ENCODE data around the gene QSOX2.

The QSOX2 gene

GRCh38 chr9:136198605-136199083 lies 47.0 kb downstream of the QSOX2 start:
- DNase-seq, result no peak
- no peaks in the 10 kb centered on the region for H3K9me3 ChIP-seq
- peaks cover 0 to 24% (median 4%) of the 10 kb centered on the region in 4 donors for H3K4me1 ChIP-seq
- no peaks in the 10 kb centered on the region for H3K36me3 ChIP-seq
- no peak overlapping the region for H3K27ac ChIP-seq
- TF ChIP-seq CTCF (IDR thresholded peaks at IDR 0.05), result no peak
- peaks cover 0 to 100% of the 10 kb centered on the region in 2 donors for H3K27me3 ChIP-seq
- intact Hi-C loops (cut with DNase I; ENCODE audit: low total_unique reads), result no loop called here
- no peak overlapping the region for H3K4me3 ChIP-seq

GRCh38 chr9:136197930-136198604 lies 47.5 kb downstream of the QSOX2 start:
- Histone ChIP-seq H3K27me3 (peaks cover 0 to 100% of the 10 kb centered on the region in 2 donors), H3K9me3 (no peaks in the 10 kb centered on the region), H3K4me1 (peaks cover 0 to 30% (median 6%) of the 10 kb centered on the region in 4 donors), H3K36me3 (no peaks in the 10 kb centered on the region), H3K4me3 (no peak overlapping the region), H3K27ac (no peak overlapping the region)
- no peak for TF ChIP-seq CTCF (IDR thresholded peaks at IDR 0.05)
- intact Hi-C loops (cut with DNase I; ENCODE audit: low total_unique reads), result no loop called here
- no peak for DNase-seq

DNA sequence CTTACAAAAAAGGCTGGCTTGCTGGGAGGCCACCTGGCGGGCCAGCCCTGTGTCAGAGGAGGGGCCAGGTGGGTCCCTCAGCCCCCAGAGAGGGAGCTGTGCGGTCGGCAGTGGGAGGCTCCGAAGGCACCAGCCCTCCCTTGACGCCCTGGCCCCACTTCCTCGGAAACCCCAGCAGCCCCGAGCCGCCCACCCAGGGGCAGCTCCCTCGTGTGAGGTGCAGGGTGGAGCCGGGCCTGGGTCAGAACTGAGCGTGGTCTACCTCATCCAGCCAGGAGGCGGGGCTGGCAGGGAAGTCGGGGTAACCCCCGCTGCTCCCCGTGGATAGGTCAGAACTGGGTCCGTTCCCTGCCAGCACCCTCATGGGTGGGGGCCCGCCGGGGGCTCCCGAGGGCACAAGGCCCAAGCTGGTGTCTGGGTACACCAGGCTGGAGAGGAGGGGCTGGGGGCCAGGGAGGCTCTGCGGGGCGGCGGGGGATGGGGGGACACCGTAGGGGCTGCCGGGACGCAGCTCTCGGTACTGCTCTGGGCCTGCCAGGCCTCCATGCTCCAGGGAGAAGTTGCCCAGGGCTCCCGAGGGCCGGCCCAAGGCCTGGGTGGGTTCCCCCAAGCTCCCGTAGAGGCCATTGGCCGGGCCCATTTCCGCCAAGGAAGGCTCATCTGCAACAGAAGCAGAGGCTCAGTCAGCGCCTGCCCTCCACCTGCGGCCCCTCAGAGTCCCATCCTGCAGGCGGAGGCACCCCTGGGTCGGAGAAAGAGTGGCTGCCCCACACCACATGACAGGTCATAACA lies 48.3 kb downstream of the QSOX2 start:
- H3K27ac ChIP-seq, result no peak overlapping the region
- H3K27me3 ChIP-seq, result peaks cover 0 to 100% of the 10 kb centered on the region in 2 donors
- no peak for DNase-seq
- no peak for TF ChIP-seq CTCF (IDR thresholded peaks at IDR 0.05)
- no peaks in the 10 kb centered on the region for H3K9me3 ChIP-seq
- no peak overlapping the region for H3K4me3 ChIP-seq
- no peaks in the 10 kb centered on the region for H3K36me3 ChIP-seq
- peaks cover 0 to 36% (median 8%) of the 10 kb centered on the region in 4 donors for H3K4me1 ChIP-seq
- intact Hi-C loops (cut with DNase I; ENCODE audit: low total_unique reads), result no loop called here

- H3K9me3 ChIP-seq, result no peaks in the 10 kb centered on the region
- DNase-seq, result no peak
- peaks cover 0 to 100% of the 10 kb centered on the region in 2 donors for H3K27me3 ChIP-seq
- peaks cover 0 to 33% (median 8%) of the 10 kb centered on the region in 4 donors for H3K4me1 ChIP-seq
- no peak for TF ChIP-seq CTCF (IDR thresholded peaks at IDR 0.05)
- intact Hi-C loops (cut with DNase I; ENCODE audit: low total_unique reads), result no loop called here
- no peak overlapping the region for H3K27ac ChIP-seq
- no peaks in the 10 kb centered on the region for H3K36me3 ChIP-seq
- H3K4me3 ChIP-seq, result no peak overlapping the region
Measured at GRCh38 chr9:136196404-136197083, 49.1 kb downstream of the QSOX2 start.

DNA sequence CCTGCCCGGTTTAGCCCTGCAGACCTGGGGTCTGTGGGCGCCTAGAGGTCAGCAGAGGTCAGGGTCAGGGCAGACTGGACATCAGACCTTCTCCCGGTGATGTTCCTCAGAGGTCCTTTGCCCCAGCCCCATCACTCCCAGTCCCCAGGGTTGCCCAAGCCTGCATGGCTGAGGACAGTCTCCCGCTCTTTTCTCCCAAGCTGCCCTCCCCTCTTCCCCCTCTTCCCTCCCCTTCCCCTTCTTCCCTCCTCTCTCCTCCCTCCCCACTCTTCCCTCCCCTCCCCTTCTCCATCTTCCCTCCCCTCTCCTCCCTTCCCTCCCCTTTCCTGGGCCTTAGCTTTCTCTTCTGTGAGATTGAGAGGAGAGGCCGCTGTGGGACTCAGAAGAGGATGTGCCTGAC lies 51.1 kb downstream of the QSOX2 start:
- peaks cover 0 to 30% (median 8%) of the 10 kb centered on the region in 4 donors for H3K4me1 ChIP-seq
- TF ChIP-seq CTCF (IDR thresholded peaks at IDR 0.05), result no peak
- DNase-seq, result no peak
- no peaks in the 10 kb centered on the region for H3K9me3 ChIP-seq
- no peak overlapping the region for H3K27ac ChIP-seq
- H3K4me3 ChIP-seq, result no peak overlapping the region
- no peaks in the 10 kb centered on the region for H3K36me3 ChIP-seq
- H3K27me3 ChIP-seq, result peaks cover 0 to 100% of the 10 kb centered on the region in 2 donors
- intact Hi-C loops (cut with DNase I; ENCODE audit: low total_unique reads), result no loop called here

Data from tibial artery (tissue), 4 donors.